Measurements from ENCODE around the gene LRRC42. TPM values are rescaled to one million over a fixed set of nuclear protein-coding genes. Genes with fewer than 3 reads are reported as not detected.
"Not testable (repeated sequence)": the region's sequence is repeated elsewhere in the genome, so short reads cannot be mapped to it uniquely, and the experiment has no call there.

Gene LRRC42
- total RNA-seq, 1 experiment from 2014 or later = 50.7 TPM

- H3K4me1 ChIP-seq = no peaks in the 10 kb centered on the region
- H3K36me3 ChIP-seq = peaks cover 53% of the 10 kb centered on the region
- no peaks in the 10 kb centered on the region for H3K27me3 ChIP-seq
- no peak for DNase-seq
- H3K27ac ChIP-seq = no peak overlapping the region
- no peak overlapping the region for H3K4me3 ChIP-seq
- no peaks in the 10 kb centered on the region for H3K9me3 ChIP-seq (replicated peaks)
Observed at GRCh38 chr1:53968125-53968513, 22.0 kb downstream of the LRRC42 start.

GRCh38 chr1:53969323-53969722, 23.2 kb downstream of the LRRC42 start:
- not testable (repeated sequence) for H3K4me1 ChIP-seq; H3K27ac ChIP-seq; H3K9me3 ChIP-seq (replicated peaks); H3K4me3 ChIP-seq; H3K27me3 ChIP-seq; DNase-seq
- peaks cover 53% of the 10 kb centered on the region for H3K36me3 ChIP-seq

GRCh38 chr1:53971718-53972117, 25.6 kb downstream of the LRRC42 start:
- Histone ChIP-seq H3K4me1 (no peaks in the 10 kb centered on the region; the same call in 1 of the 2 replicates), H3K36me3 (peaks cover 44% of the 10 kb centered on the region), H3K27ac (no peak overlapping the region), H3K9me3 (replicated peaks) (no peaks in the 10 kb centered on the region), H3K27me3 (no peaks in the 10 kb centered on the region), H3K4me3 (no peak overlapping the region)
- no peak for DNase-seq

- no peak overlapping the region for H3K4me3 ChIP-seq
- H3K4me1 ChIP-seq = no peaks in the 10 kb centered on the region; the same call in 1 of the 2 replicates
- H3K9me3 ChIP-seq (replicated peaks) = no peaks in the 10 kb centered on the region
- no peak overlapping the region for H3K27ac ChIP-seq
- H3K36me3 ChIP-seq = peaks cover 10% of the 10 kb centered on the region
- no peak for DNase-seq
- H3K27me3 ChIP-seq = no peaks in the 10 kb centered on the region
Observed at GRCh38 chr1:53975861-53976260, 29.7 kb downstream of the LRRC42 start.

- no peaks in the 10 kb centered on the region for H3K27me3 ChIP-seq
- DNase-seq = peak; percentile 39 to 65
- H3K27ac ChIP-seq = no peak overlapping the region
- no peak overlapping the region for H3K4me3 ChIP-seq
- peaks cover 4% of the 10 kb centered on the region; the same call in 1 of the 2 replicates for H3K36me3 ChIP-seq
- no peaks in the 10 kb centered on the region; the same call in 1 of the 2 replicates for H3K4me1 ChIP-seq
- H3K9me3 ChIP-seq (replicated peaks) = no peaks in the 10 kb centered on the region
Observed at GRCh38 chr1:53979712-53980450, 33.7 kb downstream of the LRRC42 start.

- DNase-seq = no peak
- H3K27ac ChIP-seq = no peak overlapping the region
- H3K4me3 ChIP-seq = no peak overlapping the region
- peaks cover under 1% of the 10 kb centered on the region; the same call in 1 of the 2 replicates for H3K36me3 ChIP-seq
- no peaks in the 10 kb centered on the region for H3K27me3 ChIP-seq
- no peaks in the 10 kb centered on the region; the same call in 1 of the 2 replicates for H3K4me1 ChIP-seq
- H3K9me3 ChIP-seq (replicated peaks) = no peaks in the 10 kb centered on the region
Observed at GRCh38 chr1:53981220-53981619, 35.1 kb downstream of the LRRC42 start.

- DNase-seq = peak; percentile 25 to 42
- peak overlapping the region; percentile 28; the same call in 1 of the 2 replicates for H3K4me3 ChIP-seq
- H3K36me3 ChIP-seq = no peaks in the 10 kb centered on the region
- H3K27ac ChIP-seq = no peak overlapping the region
- H3K27me3 ChIP-seq = no peaks in the 10 kb centered on the region
- H3K9me3 ChIP-seq (replicated peaks) = no peaks in the 10 kb centered on the region
- H3K4me1 ChIP-seq = no peaks in the 10 kb centered on the region; the same call in 1 of the 2 replicates
Observed at GRCh38 chr1:53982034-53982762, 36.0 kb downstream of the LRRC42 start.

GRCh38 chr1:53982763-53983104, 36.6 kb downstream of the LRRC42 start:
- Histone ChIP-seq H3K36me3 (no peaks in the 10 kb centered on the region), H3K9me3 (replicated peaks) (no peaks in the 10 kb centered on the region), H3K4me3 (peak overlapping the region; percentile 28; the same call in 1 of the 2 replicates), H3K27ac (no peak overlapping the region), H3K4me1 (no peaks in the 10 kb centered on the region; the same call in 1 of the 2 replicates), H3K27me3 (no peaks in the 10 kb centered on the region)
- no peak for DNase-seq

- H3K4me1 ChIP-seq = no peaks in the 10 kb centered on the region; the same call in 1 of the 2 replicates
- H3K4me3 ChIP-seq = no peak overlapping the region
- H3K27me3 ChIP-seq = no peaks in the 10 kb centered on the region
- DNase-seq = no peak
- H3K27ac ChIP-seq = no peak overlapping the region
- H3K36me3 ChIP-seq = no peaks in the 10 kb centered on the region
- no peaks in the 10 kb centered on the region for H3K9me3 ChIP-seq (replicated peaks)
Observed at GRCh38 chr1:53984726-53985125, 38.6 kb downstream of the LRRC42 start.

GRCh38 chr1:53986458-53986857, 40.3 kb downstream of the LRRC42 start:
- no peak for DNase-seq
- no peaks in the 10 kb centered on the region for H3K4me1 ChIP-seq
- no peaks in the 10 kb centered on the region for H3K36me3 ChIP-seq
- no peak overlapping the region for H3K4me3 ChIP-seq
- no peaks in the 10 kb centered on the region for H3K9me3 ChIP-seq (replicated peaks)
- H3K27me3 ChIP-seq = no peaks in the 10 kb centered on the region
- H3K27ac ChIP-seq = no peak overlapping the region

- no peak overlapping the region for H3K27ac ChIP-seq
- no peaks in the 10 kb centered on the region for H3K27me3 ChIP-seq
- no peaks in the 10 kb centered on the region for H3K36me3 ChIP-seq
- no peak for DNase-seq
- no peak overlapping the region for H3K4me3 ChIP-seq
- no peaks in the 10 kb centered on the region for H3K4me1 ChIP-seq
- no peaks in the 10 kb centered on the region for H3K9me3 ChIP-seq (replicated peaks)
Observed at GRCh38 chr1:53987880-53988279, 41.7 kb downstream of the LRRC42 start.

GRCh38 chr1:53992085-53992874, 46.1 kb downstream of the LRRC42 start:
- Histone ChIP-seq H3K27ac (no peak overlapping the region), H3K4me1 (no peaks in the 10 kb centered on the region), H3K27me3 (no peaks in the 10 kb centered on the region), H3K36me3 (no peaks in the 10 kb centered on the region), H3K9me3 (replicated peaks) (no peaks in the 10 kb centered on the region), H3K4me3 (no peak overlapping the region)
- peak in 1 of 2 experiments; percentile 21 for DNase-seq

GRCh38 chr1:53994516-53994915, 48.4 kb downstream of the LRRC42 start:
- not testable (repeated sequence) for H3K36me3 ChIP-seq; H3K27ac ChIP-seq; H3K4me1 ChIP-seq; H3K9me3 ChIP-seq (replicated peaks); DNase-seq; H3K4me3 ChIP-seq; H3K27me3 ChIP-seq

GRCh38 chr1:53995683-53996082, 49.5 kb downstream of the LRRC42 start:
- Histone ChIP-seq H3K4me3 (no peak overlapping the region), H3K9me3 (replicated peaks) (no peaks in the 10 kb centered on the region), H3K36me3 (no peaks in the 10 kb centered on the region), H3K4me1 (no peaks in the 10 kb centered on the region), H3K27me3 (no peaks in the 10 kb centered on the region), H3K27ac (no peak overlapping the region)
- DNase-seq = no peak

GRCh38 chr1:53998223-53998622, 52.1 kb downstream of the LRRC42 start:
- Histone ChIP-seq H3K9me3 (replicated peaks) (no peaks in the 10 kb centered on the region), H3K27me3 (no peaks in the 10 kb centered on the region), H3K4me1 (no peaks in the 10 kb centered on the region), H3K27ac (no peak overlapping the region), H3K36me3 (no peaks in the 10 kb centered on the region), H3K4me3 (no peak overlapping the region)
- no peak for DNase-seq

All from SJCRH30 (cell line).